ENCODE data around the gene RNF114. TPM values are rescaled to one million over a fixed set of nuclear protein-coding genes. Genes with fewer than 3 reads are reported as not detected.
A peak's percentile ranks its signal among the peaks of the same experiment; 100 is the strongest.

RNF114 gene
- total and polyA plus RNA-seq, 7 donors: 30.8 to 104 (median 79.7) TPM

DNA sequence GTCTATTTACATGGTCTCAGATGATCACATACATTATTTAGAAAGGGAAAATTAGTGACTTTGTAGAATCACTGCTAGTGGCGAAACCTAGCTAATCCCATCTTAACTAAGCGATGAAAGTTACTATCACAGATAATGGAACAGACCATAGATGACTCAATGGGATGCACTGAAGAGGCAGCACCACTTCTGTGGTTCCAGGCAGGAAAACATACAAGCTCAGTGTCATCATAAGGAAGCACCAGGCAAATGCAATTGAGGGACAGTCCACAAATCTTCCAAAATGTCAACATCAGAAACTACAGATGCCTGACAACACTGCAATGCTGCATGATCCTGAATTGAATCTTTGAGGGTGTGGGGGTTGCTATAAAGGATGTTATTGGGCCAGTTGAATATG is 30.7 kb downstream of the RNF114 start:
- ATAC-seq (no peak), DNase-seq (no peak)
- peaks cover 12% of the 10 kb centered on the region for H3K4me1 ChIP-seq
- TF ChIP-seq CTCF (IDR thresholded peaks at IDR 0.05): no peak
- no peak overlapping the region for H3K4me3 ChIP-seq
- intact Hi-C loops (cut with DNase I): no loop called here
- H3K36me3 ChIP-seq (ENCODE audit: insufficient read depth in 1 of 2, low read depth in 1 of 2): peaks cover 2 to 25% of the 10 kb centered on the region in 2 donors
- H3K27ac ChIP-seq: no peak overlapping the region
- H3K9me3 ChIP-seq: no peaks in the 10 kb centered on the region
- 96 to 98% (median 97%) methylated on average over 2 of the region's 2 CpGs for WGBS, 3 donors
- no peaks in the 10 kb centered on the region for H3K27me3 ChIP-seq (ENCODE audit: insufficient read depth in 3 of 3, low read length in 2 of 3)

DNA sequence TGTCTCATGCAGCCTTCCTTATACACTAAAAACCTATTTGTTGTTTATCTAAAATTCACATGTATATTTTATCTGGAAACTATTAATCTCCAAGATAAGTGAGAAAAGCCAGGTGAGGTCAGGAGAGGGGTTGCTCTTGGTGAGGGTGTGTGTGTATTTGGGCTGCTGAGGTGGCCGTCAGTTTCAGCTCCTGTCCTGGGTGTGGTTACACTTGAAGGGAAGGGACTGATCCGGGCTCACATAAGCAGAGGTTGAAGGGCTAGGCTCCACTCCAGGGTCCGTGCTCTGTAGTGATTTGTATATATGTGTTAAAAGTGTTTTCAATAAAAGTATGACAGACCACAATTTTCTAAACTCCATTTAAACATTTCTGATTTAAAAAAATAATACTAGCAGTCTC is 33.0 kb downstream of the RNF114 start:
- Histone ChIP-seq H3K4me3 (no peak overlapping the region), H3K36me3 (ENCODE audit: insufficient read depth in 1 of 2, low read depth in 1 of 2) (peaks cover 2 to 9% of the 10 kb centered on the region in 2 donors), H3K9me3 (no peaks in the 10 kb centered on the region), H3K27me3 (ENCODE audit: insufficient read depth in 3 of 3, low read length in 2 of 3) (no peaks in the 10 kb centered on the region), H3K27ac (no peak overlapping the region), H3K4me1 (peaks cover 12% of the 10 kb centered on the region)
- 44 to 67% (median 50%) methylated on average over 3 of the region's 3 CpGs for WGBS, 3 donors
- DNase-seq (no peak), ATAC-seq (no peak)
- no peak for TF ChIP-seq CTCF (IDR thresholded peaks at IDR 0.05)
- intact Hi-C loops (cut with DNase I): no loop called here

DNA sequence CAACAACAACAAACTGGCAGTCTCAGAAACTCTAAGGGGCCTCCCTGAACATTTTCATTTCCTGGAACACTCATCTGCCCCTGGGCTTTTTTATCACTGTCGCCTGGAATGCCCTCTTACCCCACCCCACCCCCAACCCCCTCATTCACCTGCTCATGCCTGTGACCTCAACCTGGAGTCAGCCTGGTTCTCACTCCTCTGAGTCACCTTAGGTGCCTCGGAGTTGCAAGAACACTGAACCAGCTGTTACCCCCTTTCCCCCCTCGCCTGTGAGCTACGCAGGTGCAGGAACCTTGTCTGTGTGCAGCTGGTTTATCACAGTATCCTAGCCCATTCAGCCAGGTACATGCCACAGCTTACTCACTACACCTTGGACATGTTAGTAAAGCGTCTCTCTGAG is 33.7 kb downstream of the RNF114 start:
- no peak for TF ChIP-seq CTCF (IDR thresholded peaks at IDR 0.05)
- Histone ChIP-seq H3K27me3 (ENCODE audit: insufficient read depth in 3 of 3, low read length in 2 of 3) (no peaks in the 10 kb centered on the region), H3K36me3 (ENCODE audit: insufficient read depth in 1 of 2, low read depth in 1 of 2) (peaks cover 2% of the 10 kb centered on the region in 2 donors), H3K4me3 (no peak overlapping the region), H3K27ac (no peak overlapping the region), H3K4me1 (peaks cover 10% of the 10 kb centered on the region), H3K9me3 (no peaks in the 10 kb centered on the region)
- intact Hi-C loops (cut with DNase I): no loop called here
- 51 to 62% (median 60%) methylated on average over 5 of the region's 5 CpGs for WGBS, 3 donors
- ATAC-seq (peak in 3 of 4 donors; percentile 12 to 27 (median 18)), DNase-seq (no peak)

GRCh38 chr20:49970498-49970897 is 34.3 kb downstream of the RNF114 start:
- peak in 1 of 4 donors; percentile 7 for ATAC-seq
- H3K9me3 ChIP-seq: no peaks in the 10 kb centered on the region
- TF ChIP-seq CTCF (IDR thresholded peaks at IDR 0.05): no peak
- no peak overlapping the region for H3K4me3 ChIP-seq
- H3K4me1 ChIP-seq: peaks cover 6% of the 10 kb centered on the region
- intact Hi-C loops (cut with DNase I): no loop called here
- WGBS, 3 donors: 75 to 81% (median 80%) methylated on average over 8 of the region's 8 CpGs
- DNase-seq: no peak
- no peaks in the 10 kb centered on the region for H3K27me3 ChIP-seq (ENCODE audit: insufficient read depth in 3 of 3, low read length in 2 of 3)
- no peak overlapping the region for H3K27ac ChIP-seq
- H3K36me3 ChIP-seq (ENCODE audit: insufficient read depth in 1 of 2, low read depth in 1 of 2): peaks cover 0 to 2% of the 10 kb centered on the region in 2 donors

DNA sequence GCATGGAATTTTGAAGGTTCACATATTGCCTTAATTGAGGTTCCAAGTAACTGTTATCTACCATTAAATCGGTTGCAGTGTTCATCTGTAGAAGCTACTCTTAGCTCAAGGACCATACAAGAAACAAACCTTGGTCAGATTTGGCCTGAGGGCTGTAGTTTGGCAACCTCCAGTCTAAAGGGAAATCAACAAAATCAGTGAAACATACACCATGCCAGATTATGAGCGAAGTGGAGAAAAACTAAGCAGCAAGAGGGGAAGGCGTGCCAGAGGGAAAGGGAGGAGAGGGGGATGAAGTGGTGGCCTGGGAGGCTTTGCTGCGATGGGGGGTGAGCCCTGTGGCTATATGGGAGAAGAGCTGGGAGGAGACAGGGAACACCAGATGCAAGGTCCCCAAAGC is 37.8 kb downstream of the RNF114 start:
- DNase-seq (no peak), ATAC-seq (no peak)
- Histone ChIP-seq H3K4me1 (no peaks in the 10 kb centered on the region), H3K36me3 (ENCODE audit: insufficient read depth in 1 of 2, low read depth in 1 of 2) (no peaks in the 10 kb centered on the region), H3K27ac (no peak overlapping the region), H3K9me3 (no peaks in the 10 kb centered on the region), H3K27me3 (ENCODE audit: insufficient read depth in 3 of 3, low read length in 2 of 3) (no peaks in the 10 kb centered on the region), H3K4me3 (no peak overlapping the region)
- TF ChIP-seq CTCF (IDR thresholded peaks at IDR 0.05): no peak
- 49 to 63% (median 50%) methylated on average over 4 of the region's 4 CpGs for WGBS, 3 donors
- intact Hi-C loops (cut with DNase I): no loop called here

All from psoas muscle (tissue), 8 donors.